Activated CD4-positive, alpha-beta memory T cell treated with anti-CD3 and anti-CD28 coated beads for 36 hours (primary cell): ENCODE results near the gene GATB. TPM values are rescaled to one million over a fixed set of nuclear protein-coding genes. Genes with fewer than 3 reads are reported as not detected.
"Not testable (repeated sequence)": the region's sequence is repeated elsewhere in the genome, so short reads cannot be mapped to it uniquely, and the experiment has no call there.

Experiments used
- CTCF ChIA-PET: fragments of 350-600 bp; sonication (Branson Sonifier 250); formaldehyde crosslinking; loops from one replicate; lab custom pipeline; 2021; ENCODE audit warnings: antibody characterized with exemption, inconsistent platforms; lab: Charles Lee
- POLR2A ChIA-PET: fragments of 350-600 bp; sonication (Branson Sonifier 250); formaldehyde crosslinking; loops from one replicate; lab custom pipeline; 2021; ENCODE audit warnings: antibody characterized with exemption; lab: Charles Lee
- DNase-seq: peaks from one replicate; pipeline ENCODE4 v3.0.0-alpha.2; 2020
- H3K27ac Mint-ChIP-seq: one replicate; pipeline ENCODE4 v1.8.0; 2021; ENCODE audit warnings: mixed read lengths
- H3K27me3 Mint-ChIP-seq: one replicate; pipeline ENCODE4 v1.8.0; 2021; ENCODE audit warnings: mixed read lengths
- H3K36me3 Mint-ChIP-seq: one replicate; pipeline ENCODE4 v1.8.0; 2021; ENCODE audit warnings: mixed read lengths
- H3K4me1 Mint-ChIP-seq: one replicate; pipeline ENCODE4 v1.8.0; 2021; ENCODE audit warnings: low read depth, mixed read lengths
- H3K4me3 Mint-ChIP-seq: one replicate; pipeline ENCODE4 v1.8.0; 2021; ENCODE audit warnings: mild to moderate bottlenecking, mixed read lengths
- H3K9me3 Mint-ChIP-seq: one replicate; pipeline ENCODE4 v1.8.0; 2021; ENCODE audit warnings: mixed read lengths
- intact Hi-C: fragments of 100-400 bp; cut with micrococcal nuclease; formaldehyde crosslinking; loops from one replicate; pipeline ENCODE4 v1.15.1; 2023
- total RNA-seq, 2 experiments: library from RNA; stranded (reverse); gene quantifications; one replicate each; pipeline ENCODE4 v1.2.3, GENCODE V29; 2021

The GATB gene
- total RNA-seq, 2 experiments from 2014 or later: 16.1 to 16.5 TPM

- DNase-seq: no peak
- ChIA-PET POLR2A (no interaction called here), CTCF (interaction anchor here (1.4 kb wide), 1 partner anchor 11 kb away, joined by 3 read pairs; the partner anchor contains the start of gene GATB)
- Mint-ChIP-seq H3K27ac (no peak overlapping the region), H3K36me3 (peaks cover 16% of the 10 kb centered on the region), H3K27me3 (no peaks in the 10 kb centered on the region), H3K4me1 (peaks cover 12% of the 10 kb centered on the region), H3K4me3 (no peak overlapping the region), H3K9me3 (no peaks in the 10 kb centered on the region)
- intact Hi-C loops: no loop called here
Observed at GRCh38 chr4:151750156-151750555, 10.7 kb downstream of the GATB start.

- intact Hi-C loops: no loop called here
- POLR2A ChIA-PET: no interaction called here
- CTCF ChIA-PET: no interaction called here
- no peaks in the 10 kb centered on the region for H3K27me3 Mint-ChIP-seq
- DNase-seq: no peak
- no peak overlapping the region for H3K4me3 Mint-ChIP-seq
- no peaks in the 10 kb centered on the region for H3K9me3 Mint-ChIP-seq
- H3K36me3 Mint-ChIP-seq: peaks cover 12% of the 10 kb centered on the region
- H3K4me1 Mint-ChIP-seq: peaks cover 3% of the 10 kb centered on the region
- H3K27ac Mint-ChIP-seq: no peak overlapping the region
Observed at GRCh38 chr4:151745481-151746231, 15.2 kb downstream of the GATB start.

GRCh38 chr4:151744614-151745013 is 16.2 kb downstream of the GATB start:
- Mint-ChIP-seq H3K9me3 (no peaks in the 10 kb centered on the region), H3K27me3 (no peaks in the 10 kb centered on the region), H3K27ac (no peak overlapping the region), H3K36me3 (peaks cover 10% of the 10 kb centered on the region), H3K4me3 (no peak overlapping the region), H3K4me1 (peaks cover 3% of the 10 kb centered on the region)
- DNase-seq: no peak
- ChIA-PET CTCF (interaction anchor here (0.6 kb wide), 1 partner anchor 243 kb away, joined by 3 read pairs; no protein-coding TSS in a partner anchor), POLR2A (no interaction called here)
- intact Hi-C loops: no loop called here

- intact Hi-C loops: no loop called here
- Mint-ChIP-seq H3K9me3 (peaks cover under 1% of the 10 kb centered on the region), H3K27me3 (no peaks in the 10 kb centered on the region), H3K36me3 (peaks cover 13% of the 10 kb centered on the region), H3K4me3 (no peak overlapping the region), H3K27ac (no peak overlapping the region), H3K4me1 (peaks cover 3% of the 10 kb centered on the region)
- ChIA-PET POLR2A (no interaction called here), CTCF (interaction anchor here (0.6 to 0.9 kb wide), 2 partner anchors 11 to 242 kb away, joined by 3 read pairs; no protein-coding TSS in a partner anchor)
- DNase-seq: no peak
Observed at GRCh38 chr4:151743894-151744293, 16.9 kb downstream of the GATB start.

GRCh38 chr4:151743128-151743854 is 17.5 kb downstream of the GATB start:
- ChIA-PET POLR2A (no interaction called here), CTCF (interaction anchor here (0.9 kb wide), 1 partner anchor 12 kb away, joined by 3 read pairs; no protein-coding TSS in a partner anchor)
- no peak overlapping the region for H3K4me3 Mint-ChIP-seq
- H3K9me3 Mint-ChIP-seq: peaks cover 5% of the 10 kb centered on the region
- no peaks in the 10 kb centered on the region for H3K27me3 Mint-ChIP-seq
- no peak overlapping the region for H3K27ac Mint-ChIP-seq
- H3K4me1 Mint-ChIP-seq: peaks cover 3% of the 10 kb centered on the region
- intact Hi-C loops: no loop called here
- peaks cover 16% of the 10 kb centered on the region for H3K36me3 Mint-ChIP-seq
- no peak for DNase-seq

GRCh38 chr4:151738720-151739517 is 21.9 kb downstream of the GATB start:
- Mint-ChIP-seq H3K27me3 (no peaks in the 10 kb centered on the region), H3K9me3 (peaks cover 33% of the 10 kb centered on the region), H3K4me1 (no peaks in the 10 kb centered on the region), H3K36me3 (peaks cover 41% of the 10 kb centered on the region), H3K27ac (no peak overlapping the region), H3K4me3 (no peak overlapping the region)
- ChIA-PET CTCF (interaction anchor here (2.8 kb wide), 1 partner anchor 64 kb away, joined by 7 read pairs; no protein-coding TSS in a partner anchor), POLR2A (no interaction called here)
- no peak for DNase-seq
- intact Hi-C loops: no loop called here

- H3K4me1 Mint-ChIP-seq, H3K4me3 Mint-ChIP-seq, H3K27ac Mint-ChIP-seq, DNase-seq, POLR2A ChIA-PET, H3K27me3 Mint-ChIP-seq, CTCF ChIA-PET, intact Hi-C loops: not testable (repeated sequence)
- Mint-ChIP-seq H3K36me3 (peaks cover 39% of the 10 kb centered on the region), H3K9me3 (peaks cover 33% of the 10 kb centered on the region)
Observed at GRCh38 chr4:151736852-151737251, 24.0 kb downstream of the GATB start.

GRCh38 chr4:151736361-151736760 is 24.4 kb downstream of the GATB start:
- POLR2A ChIA-PET: no interaction called here

GRCh38 chr4:151731670-151732069 is 29.1 kb downstream of the GATB start:
- H3K36me3 Mint-ChIP-seq: peaks cover 14% of the 10 kb centered on the region
- peaks cover 11% of the 10 kb centered on the region for H3K9me3 Mint-ChIP-seq
- CTCF ChIA-PET, DNase-seq, POLR2A ChIA-PET, H3K27me3 Mint-ChIP-seq, H3K27ac Mint-ChIP-seq, H3K4me3 Mint-ChIP-seq, intact Hi-C loops: not testable (repeated sequence)
- peaks cover 10% of the 10 kb centered on the region for H3K4me1 Mint-ChIP-seq

More at GRCh38 chr4:151736361-151736760, 24.4 kb downstream of the GATB start:
- intact Hi-C loops: no loop called here
- no peak overlapping the region for H3K27ac Mint-ChIP-seq
- CTCF ChIA-PET: no interaction called here
- H3K36me3 Mint-ChIP-seq: peaks cover 39% of the 10 kb centered on the region
- H3K9me3 Mint-ChIP-seq: peaks cover 33% of the 10 kb centered on the region
- H3K27me3 Mint-ChIP-seq: no peaks in the 10 kb centered on the region
- no peak overlapping the region for H3K4me3 Mint-ChIP-seq
- DNase-seq: no peak
- H3K4me1 Mint-ChIP-seq: no peaks in the 10 kb centered on the region

- H3K4me3 Mint-ChIP-seq: no peak overlapping the region
- CTCF ChIA-PET: no interaction called here
- no peak overlapping the region for H3K27ac Mint-ChIP-seq
- intact Hi-C loops: loop anchor here (2.0 kb wide), 1 partner anchor 23 kb away; no protein-coding TSS in a partner anchor
- H3K36me3 Mint-ChIP-seq: peaks cover 3% of the 10 kb centered on the region
- H3K27me3 Mint-ChIP-seq: no peaks in the 10 kb centered on the region
- H3K9me3 Mint-ChIP-seq: no peaks in the 10 kb centered on the region
- H3K4me1 Mint-ChIP-seq: peaks cover 10% of the 10 kb centered on the region
- POLR2A ChIA-PET: no interaction called here
- no peak for DNase-seq
Observed at GRCh38 chr4:151729731-151730559, 30.9 kb downstream of the GATB start.

- H3K9me3 Mint-ChIP-seq: no peaks in the 10 kb centered on the region
- H3K4me3 Mint-ChIP-seq: no peak overlapping the region
- ChIA-PET CTCF (interaction anchor here (1.0 to 1.1 kb wide), 2 partner anchors 25 to 74 kb away, joined by 3 read pairs; no protein-coding TSS in a partner anchor), POLR2A (no interaction called here)
- H3K27me3 Mint-ChIP-seq: no peaks in the 10 kb centered on the region
- no peak for DNase-seq
- peaks cover 10% of the 10 kb centered on the region for H3K4me1 Mint-ChIP-seq
- intact Hi-C loops: loop anchor here (2.0 kb wide), 1 partner anchor 24 kb away; no protein-coding TSS in a partner anchor
- H3K27ac Mint-ChIP-seq: no peak overlapping the region
- H3K36me3 Mint-ChIP-seq: peaks cover 2% of the 10 kb centered on the region
Observed at GRCh38 chr4:151728679-151729078, 32.1 kb downstream of the GATB start.
